ACHN (cell line): ENCODE measurements around the gene C9orf152.
A peak's percentile ranks its signal among the peaks of the same experiment; 100 is the strongest.
"Not testable (repeated sequence)": the region's sequence is repeated elsewhere in the genome, so short reads cannot be mapped to it uniquely, and the experiment has no call there.

ENCODE experiments used
- DNase-seq: peaks from one replicate; pipeline ENCODE4 v3.0.0-alpha.2; 2015
- in situ Hi-C: cut with HindIII; loops from 2 replicates; pipeline ENCODE4 v1.10.0; 2017; ENCODE audit warnings: low sequenced_read_pairs, low pct_ligation_motif_present, low pct_unique_long_range_greater_than_20kb

C9orf152 gene

DNA sequence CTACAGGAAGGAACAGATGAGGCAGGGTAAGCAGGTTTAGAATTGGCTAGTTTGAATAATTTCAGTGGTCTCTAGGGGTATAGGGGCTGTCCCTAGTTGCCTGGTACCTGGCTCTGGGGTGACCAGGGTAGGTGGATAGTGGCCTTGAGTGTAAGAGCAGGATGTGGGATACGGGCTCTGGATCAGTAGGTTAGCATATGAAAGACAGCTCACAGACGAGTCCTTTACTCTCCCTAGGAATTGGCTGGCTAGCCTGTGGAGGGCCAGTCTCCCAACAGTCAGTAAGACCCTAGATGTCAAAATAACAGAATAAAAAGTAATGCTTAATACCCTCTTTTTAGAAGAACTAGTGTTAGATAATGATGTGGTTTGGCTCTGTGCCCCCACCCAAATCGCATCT, 16.6 kb upstream of the C9orf152 start:
- in situ Hi-C loops, result no loop called here
- no peak for DNase-seq

- in situ Hi-C loops, result no loop called here
- DNase-seq, result no peak
Observed at GRCh38 chr9:110220809-110221208, 12.8 kb upstream of the C9orf152 start.

GRCh38 chr9:110217656-110218099, 9.7 kb upstream of the C9orf152 start:
- in situ Hi-C loops, result no loop called here
- DNase-seq, result peak; percentile 38

- in situ Hi-C loops, result no loop called here
- no peak for DNase-seq
Observed at GRCh38 chr9:110214586-110215355, 6.8 kb upstream of the C9orf152 start.

DNA sequence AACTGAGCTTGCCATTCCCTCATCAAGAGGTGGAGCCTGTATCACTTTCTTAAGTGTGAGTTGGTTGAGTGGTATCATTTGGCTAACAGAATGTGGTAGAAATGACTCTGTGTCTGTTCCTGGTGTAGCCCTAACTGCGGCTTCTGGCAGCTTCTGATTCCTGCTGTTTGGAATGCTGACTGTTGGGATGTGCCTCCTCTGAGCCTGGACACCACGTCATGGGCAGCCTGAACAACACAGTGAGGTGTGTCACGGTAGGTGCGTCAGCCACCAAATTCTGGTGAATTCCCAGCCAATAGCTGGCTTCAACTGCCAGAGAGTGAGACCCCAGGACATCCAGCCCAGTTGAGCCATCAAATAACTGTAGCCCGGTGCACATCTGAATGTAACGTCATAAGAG, 6.1 kb upstream of the C9orf152 start:
- in situ Hi-C loops, result no loop called here
- no peak for DNase-seq

DNA sequence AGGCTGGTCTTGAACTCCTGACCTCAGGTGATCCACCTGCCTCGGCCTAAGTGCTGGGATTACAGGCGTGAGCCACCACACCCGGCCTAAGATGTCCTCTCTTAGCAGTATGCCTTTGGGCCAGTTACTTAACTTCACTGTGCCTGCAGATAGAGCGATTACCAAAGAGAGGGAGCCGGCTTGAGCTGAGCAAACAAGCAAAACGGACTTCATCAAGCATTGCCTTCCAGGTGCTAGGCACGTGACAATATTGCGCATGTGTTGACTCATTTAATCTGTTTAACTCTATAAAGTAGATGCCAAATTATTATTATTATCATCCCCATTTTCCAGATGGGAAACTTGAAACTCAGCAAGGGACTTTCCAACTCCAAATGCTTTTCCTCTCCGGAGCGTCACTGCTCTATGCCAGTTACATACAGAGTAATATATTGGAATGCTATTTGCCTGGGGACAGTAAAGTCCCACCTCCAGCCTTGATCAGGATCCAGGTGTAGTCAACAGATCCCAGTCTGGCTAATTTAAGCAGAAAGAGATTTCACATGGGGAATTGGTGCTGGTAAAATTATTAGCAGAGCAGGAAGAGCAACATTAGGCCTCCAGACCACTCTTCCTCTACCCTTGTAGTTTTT, 5.6 kb upstream of the C9orf152 start:
- in situ Hi-C loops, result no loop called here
- DNase-seq, result no peak

- no peak for DNase-seq
- in situ Hi-C loops, result no loop called here
Observed at GRCh38 chr9:110207071-110207641, 803 bp downstream of the C9orf152 start.

DNA sequence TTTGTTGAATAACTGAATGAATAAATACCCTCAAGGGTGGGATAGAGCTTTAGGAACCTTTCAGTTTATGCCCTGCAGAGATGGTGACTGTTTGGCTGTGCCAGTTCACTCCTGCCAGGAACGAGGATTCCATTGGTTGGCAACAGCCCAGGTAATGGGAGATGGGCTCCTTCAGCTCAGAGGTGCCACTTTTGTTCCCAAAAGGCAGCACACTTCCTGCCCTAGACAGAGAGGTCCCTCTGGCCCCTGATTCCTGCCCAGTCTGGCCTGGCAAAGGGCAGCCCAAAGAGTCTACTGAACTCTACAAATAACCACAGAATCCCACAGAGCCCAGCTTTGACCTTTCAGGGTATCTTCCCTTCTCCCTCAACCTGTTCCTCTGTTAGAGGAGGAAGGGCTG, 1.6 kb downstream of the C9orf152 start:
- in situ Hi-C loops, result no loop called here
- no peak for DNase-seq

DNA sequence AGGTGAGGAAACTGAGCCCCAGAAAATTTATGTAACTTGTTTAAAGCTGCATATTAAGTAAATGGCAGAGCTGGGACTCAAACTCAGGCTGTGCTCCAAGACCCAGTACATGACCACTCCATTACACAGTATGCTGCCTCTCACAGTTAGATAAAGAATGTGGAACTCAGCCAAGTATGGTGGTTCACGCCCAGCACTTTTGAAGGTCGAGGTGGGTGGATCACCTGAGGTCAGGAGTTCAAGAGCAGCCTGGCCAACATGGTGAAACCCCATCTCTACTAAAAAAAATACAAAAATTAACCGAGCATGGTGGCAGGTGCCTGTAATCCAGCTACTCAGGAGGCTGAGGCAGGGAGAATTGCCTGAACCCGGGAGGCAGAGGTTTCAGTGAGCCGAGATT, 2.3 kb downstream of the C9orf152 start:
- DNase-seq, in situ Hi-C loops: not testable (repeated sequence)

DNA sequence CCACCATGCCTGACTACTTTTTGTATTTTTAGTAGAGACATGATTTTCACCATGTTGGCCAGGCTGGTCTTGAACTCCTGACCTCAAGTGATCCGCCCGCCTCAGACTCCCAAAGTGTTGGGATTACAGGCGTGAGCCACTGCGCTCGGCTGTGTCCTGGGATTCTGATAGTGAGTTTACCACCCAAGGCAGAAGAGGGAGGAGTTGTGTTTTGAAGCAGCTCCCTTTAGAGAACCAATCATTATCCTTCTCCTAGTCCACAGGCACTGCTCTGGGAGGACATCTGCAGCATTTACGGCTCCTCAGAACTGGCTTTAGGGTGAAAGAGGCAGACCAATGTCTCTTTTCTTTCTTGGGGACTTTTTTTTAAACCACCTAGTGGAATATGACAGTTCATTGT, 5.7 kb downstream of the C9orf152 start:
- in situ Hi-C loops, result no loop called here
- DNase-seq, result no peak

GRCh38 chr9:110199643-110200042, 8.3 kb downstream of the C9orf152 start:
- no peak for DNase-seq
- in situ Hi-C loops, result no loop called here

- DNase-seq, result no peak
- in situ Hi-C loops, result no loop called here
Observed at GRCh38 chr9:110198357-110198756, 9.6 kb downstream of the C9orf152 start.

DNA sequence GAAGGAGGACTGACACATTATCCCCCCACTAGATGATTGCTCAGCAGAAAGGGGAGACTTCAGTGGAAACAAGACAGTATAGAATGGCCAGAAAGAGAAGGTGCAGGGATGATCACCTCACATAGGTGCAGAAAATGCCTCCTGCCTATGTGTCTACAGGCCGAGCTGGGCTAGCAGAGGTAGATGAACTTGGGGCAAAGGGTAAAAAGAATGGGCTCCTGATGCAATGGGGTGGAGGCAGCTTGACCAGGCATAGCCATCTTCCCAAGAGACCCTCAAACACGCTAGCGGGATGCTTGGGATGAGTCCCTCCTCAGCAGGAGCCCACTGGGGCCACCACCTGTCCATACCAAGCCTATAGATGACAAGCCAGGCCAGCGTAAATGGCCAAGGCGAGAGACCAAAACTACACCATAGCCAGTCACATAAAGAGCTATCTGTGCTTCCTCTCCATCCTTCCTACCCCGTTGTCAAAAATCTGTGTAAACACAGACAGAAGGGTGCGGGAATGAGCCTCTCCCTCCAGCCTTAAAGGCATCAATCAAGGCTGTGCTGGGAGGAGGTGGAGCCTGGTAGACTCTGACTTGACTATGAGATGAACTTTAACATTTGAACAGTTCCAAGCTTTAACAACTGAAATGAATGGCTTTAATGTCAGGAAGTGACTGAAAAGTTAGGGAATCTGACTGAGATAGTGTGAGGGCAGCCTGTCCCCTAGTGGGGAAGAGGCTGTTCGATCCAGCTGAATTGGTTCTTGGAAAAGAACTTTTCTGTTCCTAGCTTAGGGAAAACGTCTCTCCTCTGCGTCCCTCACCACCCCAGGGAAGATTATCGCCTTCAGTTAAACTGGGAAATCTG, 10.4 kb downstream of the C9orf152 start:
- in situ Hi-C loops, result no loop called here
- no peak for DNase-seq

DNA sequence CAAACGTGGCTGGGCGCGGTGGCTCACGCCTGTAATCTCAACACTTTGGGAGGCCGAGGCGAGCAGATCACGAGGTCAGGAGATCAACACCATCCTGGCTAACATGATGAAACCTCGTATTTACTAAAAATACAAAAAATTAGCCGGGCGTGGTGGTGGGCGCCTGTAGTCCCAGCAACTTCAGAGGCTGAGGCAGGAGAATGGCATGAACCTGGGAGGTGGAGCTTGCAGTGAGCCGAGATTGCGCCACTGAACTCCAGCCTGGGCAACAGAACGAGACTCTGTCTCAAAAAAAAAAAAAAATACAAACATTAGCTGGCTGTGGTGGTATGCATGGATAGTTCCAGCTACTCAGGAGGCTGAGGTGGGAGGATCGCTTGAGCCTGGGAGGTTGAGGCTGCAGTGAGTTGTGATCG, 11.9 kb downstream of the C9orf152 start:
- in situ Hi-C loops, DNase-seq: not testable (repeated sequence)

- in situ Hi-C loops, result no loop called here
- DNase-seq, result no peak
Observed at GRCh38 chr9:110192531-110193261, 15.3 kb downstream of the C9orf152 start.

GRCh38 chr9:110191615-110192014, 16.3 kb downstream of the C9orf152 start:
- in situ Hi-C loops, result no loop called here
- DNase-seq, result no peak

DNA sequence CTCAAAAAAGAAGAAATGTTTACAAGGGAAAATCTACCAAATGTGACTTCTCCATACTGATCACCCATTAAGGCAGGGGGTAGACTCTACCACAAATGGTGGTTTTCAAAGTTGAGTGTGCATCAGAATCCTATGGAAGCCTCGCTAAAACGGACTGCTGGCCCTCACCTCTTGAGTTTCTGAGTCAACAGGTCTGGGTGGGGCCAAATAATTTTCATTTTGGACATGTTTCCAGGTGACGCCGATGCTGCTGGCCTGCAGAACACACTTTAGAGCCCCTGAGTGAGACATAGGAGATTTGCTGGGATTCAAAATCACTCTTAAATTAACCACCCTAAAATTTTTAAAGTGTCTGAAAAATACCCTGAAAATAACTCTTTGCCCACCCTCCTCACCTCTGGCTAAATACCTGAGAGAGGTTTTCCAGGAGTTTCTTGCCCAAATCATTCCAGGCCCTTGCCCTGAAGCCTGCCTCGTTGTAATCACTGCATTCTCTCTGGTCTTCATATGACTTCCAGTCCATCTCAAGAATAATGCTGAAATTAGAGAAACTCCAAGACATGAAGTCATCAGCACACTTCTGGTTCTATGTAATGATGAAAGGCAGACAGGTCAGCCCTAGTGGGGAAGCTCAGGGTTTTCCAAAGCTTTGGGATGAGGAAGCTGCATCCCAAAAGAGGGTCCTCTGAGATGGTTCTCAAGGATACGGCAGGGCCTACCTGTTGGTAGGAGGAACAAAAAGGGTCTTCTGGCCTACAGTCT, 18.2 kb downstream of the C9orf152 start:
- DNase-seq, result no peak
- in situ Hi-C loops, result no loop called here

- in situ Hi-C loops, result no loop called here
- no peak for DNase-seq
Observed at GRCh38 chr9:110188991-110189390, 19.0 kb downstream of the C9orf152 start.
